Keratinocyte (primary cell): ENCODE data around the gene OVOL1. TPM values are rescaled to one million over a fixed set of nuclear protein-coding genes. Genes with fewer than 3 reads are reported as not detected.

Experiments
- DNase-seq: peaks from one replicate; pipeline ENCODE4 v3.0.0-alpha.2; 2011; ENCODE audit warnings: low read depth, missing footprints, low spot score
- FAIRE-seq: peaks from 2 replicates; lab custom pipeline; 2011; peaks lifted over from hg19 to GRCh38; lab: Jason Lieb, UNC
- H2AFZ ChIP-seq: 2 replicates; pipeline ENCODE4 v1.6.0; 2012; ENCODE audit warnings: low read length, control low read depth, inconsistent platforms; ENCODE audit not compliant: control insufficient read depth
- H3K27ac ChIP-seq: 2 replicates; pipeline ENCODE4 v1.5.1; 2011; ENCODE audit warnings: low read length; ENCODE audit not compliant: control insufficient read depth, insufficient read depth
- H3K27me3 ChIP-seq: 3 replicates; pipeline ENCODE4 v1.6.0; 2011; ENCODE audit warnings: low read length; ENCODE audit not compliant: control insufficient read depth, insufficient read depth; ENCODE audit errors: extremely low read depth
- H3K36me3 ChIP-seq, 2 experiments: 2 replicates in 1 of 2; 3 replicates in 1 of 2; pipeline ENCODE4 v1.5.1; 2011; ENCODE audit warnings: low read length in 2 of 2, mild to moderate bottlenecking in 1 of 2; ENCODE audit not compliant: control insufficient read depth in 2 of 2, insufficient read depth in 2 of 2; ENCODE audit errors: extremely low read depth in 1 of 2
- H3K4me1 ChIP-seq: 3 replicates; pipeline ENCODE4 v1.5.1; 2011; ENCODE audit warnings: low read length; ENCODE audit not compliant: control insufficient read depth, insufficient read depth; ENCODE audit errors: extremely low read depth
- H3K4me2 ChIP-seq: 3 replicates; pipeline ENCODE4 v1.6.0; 2011; ENCODE audit warnings: low read depth, low read length; ENCODE audit not compliant: control insufficient read depth, insufficient read depth; ENCODE audit errors: extremely low read depth
- H3K4me3 ChIP-seq, 3 experiments: fragments of 200-600 bp in 1 of 3; sonication (generic) in 1 of 3; 2 replicates in 2 of 3; 3 replicates in 1 of 3; pipeline ENCODE4 v1.5.1; 2011 to 2016; ENCODE audit warnings: low read length in 3 of 3, mild to moderate bottlenecking in 3 of 3, control low read depth in 2 of 3, inconsistent platforms in 1 of 3, low read depth in 1 of 3, mixed read lengths in 1 of 3, mixed run types in 1 of 3, moderate library complexity in 1 of 3; ENCODE audit not compliant: control insufficient read depth in 2 of 3, insufficient read depth in 2 of 3; ENCODE audit errors: extremely low read depth in 1 of 3
- H3K79me2 ChIP-seq: 2 replicates; pipeline ENCODE4 v1.6.0; 2012; ENCODE audit warnings: low read length; ENCODE audit not compliant: control insufficient read depth, insufficient read depth
- H3K9ac ChIP-seq: 3 replicates; pipeline ENCODE4 v1.6.0; 2011; ENCODE audit warnings: low read length; ENCODE audit not compliant: control insufficient read depth, insufficient read depth; ENCODE audit errors: extremely low read depth
- H3K9me1 ChIP-seq: 3 replicates; pipeline ENCODE4 v1.6.0; 2011; ENCODE audit warnings: low read length; ENCODE audit not compliant: control insufficient read depth, insufficient read depth; ENCODE audit errors: extremely low read depth
- H3K9me3 ChIP-seq: 2 replicates; pipeline ENCODE4 v1.5.1; 2012; ENCODE audit warnings: low read depth, low read length; ENCODE audit not compliant: control insufficient read depth
- H4K20me1 ChIP-seq: 3 replicates; pipeline ENCODE4 v1.6.0; 2011; ENCODE audit warnings: low read length; ENCODE audit not compliant: control insufficient read depth, insufficient read depth; ENCODE audit errors: extremely low read depth
- CTCF ChIP-seq, 3 experiments: IDR thresholded peaks in 1 of 3; conservative IDR thresholded peaks in 1 of 3; optimal IDR thresholded peaks in 1 of 3; 2 replicates in 2 of 3; 3 replicates in 1 of 3; pipeline versions ENCODE3 to v1.5.1; 2011; ENCODE audit warnings: low read length in 3 of 3, mild to moderate bottlenecking in 3 of 3, moderate library complexity in 2 of 3, control low read depth in 1 of 3, inconsistent platforms in 1 of 3; ENCODE audit not compliant: insufficient read depth in 2 of 3; ENCODE audit errors: extremely low read depth in 1 of 3
- EZH2 ChIP-seq: IDR thresholded peaks from one replicate; pipeline ENCODE4 v1.6.1; 2012; ENCODE audit warnings: inconsistent platforms, mild to moderate bottlenecking, low read length, moderate library complexity
- dilution Hi-C: fragments of 300-500 bp; cut with MboI; formaldehyde crosslinking; loops from one replicate; pipeline ENCODE4 v1.7.0; 2020; ENCODE audit warnings: low sequenced_read_pairs; ENCODE audit not compliant: extremely low pct_ligation_motif_present
- polyA plus RNA-seq, 5 experiments: library from polyadenylated mRNA; depleted of rRNA in 3 of 5; stranded (reverse) in 3 of 5; stranded (forward) in 1 of 5; unstranded in 1 of 5; fragments of >200 nt; gene quantifications; 1 replicate in 1 of 5; 2 replicates in 3 of 5; 3 replicates in 1 of 5; pipeline versions ENCODE4 v1.2.1 to v1.2.3, GENCODE V29; 2011 to 2012; ENCODE audit warnings: missing spikeins in 2 of 5, low read depth in 1 of 5, low replicate concordance in 1 of 5

Gene OVOL1
- polyA plus RNA-seq, 1 donor (not counting 4 experiments of a cell fraction or from before 2014, with no cell fraction given) = 7.5 TPM

DNA sequence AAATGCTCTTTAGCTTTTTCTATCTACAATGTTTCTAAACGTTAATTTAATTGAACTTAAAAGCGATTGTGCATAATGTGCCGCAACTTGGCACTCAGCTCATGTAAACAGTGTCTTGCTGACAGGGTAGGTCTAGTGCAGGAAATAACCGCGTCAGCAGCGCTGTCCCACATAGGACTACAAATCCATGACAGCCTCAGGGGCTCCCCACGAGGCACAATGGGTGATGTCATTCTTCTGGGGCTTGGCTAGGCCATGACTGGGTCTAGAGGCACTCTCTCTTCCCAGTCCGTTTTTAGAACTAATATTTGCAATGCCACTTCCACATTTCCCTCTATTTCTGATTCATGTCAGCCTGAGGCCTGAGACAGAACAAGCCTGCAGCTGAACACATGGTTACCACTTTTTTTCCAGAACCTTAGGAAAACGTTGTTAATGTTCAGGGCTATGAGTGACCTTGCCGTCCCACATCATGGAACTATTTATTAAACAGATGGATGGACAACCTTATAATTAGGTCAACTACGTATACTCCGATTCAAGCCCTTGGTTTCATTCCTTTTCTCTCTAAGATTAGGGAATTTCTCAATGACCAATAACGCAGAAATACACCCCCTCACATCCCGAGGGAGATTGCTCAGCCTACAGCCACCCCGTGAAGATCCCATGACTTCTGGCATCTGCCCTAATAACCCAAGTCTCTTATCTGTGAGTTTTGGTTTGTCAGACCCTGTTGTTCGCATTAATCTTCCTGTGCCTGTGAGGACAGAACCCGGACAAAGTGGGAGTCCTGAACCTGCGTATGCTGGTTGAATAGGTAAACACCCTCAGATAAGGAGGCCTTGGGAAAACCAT, 27.5 kb downstream of the OVOL1 start:
- no peak for DNase-seq
- dilution Hi-C loops = no loop called here
- Histone ChIP-seq H3K27me3 (peaks cover 6% of the 10 kb centered on the region), H2AFZ (no peak overlapping the region), H3K9me3 (no peaks in the 10 kb centered on the region), H3K27ac (peak overlapping the region; percentile 2), H3K4me1 (peaks cover 12% of the 10 kb centered on the region), H3K9me1 (no peaks in the 10 kb centered on the region), H3K79me2 (no peaks in the 10 kb centered on the region), H3K36me3 (no peaks in the 10 kb centered on the region), H4K20me1 (no peaks in the 10 kb centered on the region), H3K4me3 (no peak overlapping the region), H3K9ac (no peak overlapping the region), H3K4me2 (peak overlapping the region; percentile 27)
- TF ChIP-seq CTCF (optimal IDR thresholded peaks at IDR 0.05 in 1 of 3, IDR thresholded peaks at IDR 0.05 in 1 of 3, conservative IDR thresholded peaks at IDR 0.05 in 1 of 3; ENCODE audit: extremely low read depth in 1 of 3, insufficient read depth in 2 of 3, low read length in 3 of 3) (no peak), EZH2 (no peak)
- peak; percentile 9 for FAIRE-seq

DNA sequence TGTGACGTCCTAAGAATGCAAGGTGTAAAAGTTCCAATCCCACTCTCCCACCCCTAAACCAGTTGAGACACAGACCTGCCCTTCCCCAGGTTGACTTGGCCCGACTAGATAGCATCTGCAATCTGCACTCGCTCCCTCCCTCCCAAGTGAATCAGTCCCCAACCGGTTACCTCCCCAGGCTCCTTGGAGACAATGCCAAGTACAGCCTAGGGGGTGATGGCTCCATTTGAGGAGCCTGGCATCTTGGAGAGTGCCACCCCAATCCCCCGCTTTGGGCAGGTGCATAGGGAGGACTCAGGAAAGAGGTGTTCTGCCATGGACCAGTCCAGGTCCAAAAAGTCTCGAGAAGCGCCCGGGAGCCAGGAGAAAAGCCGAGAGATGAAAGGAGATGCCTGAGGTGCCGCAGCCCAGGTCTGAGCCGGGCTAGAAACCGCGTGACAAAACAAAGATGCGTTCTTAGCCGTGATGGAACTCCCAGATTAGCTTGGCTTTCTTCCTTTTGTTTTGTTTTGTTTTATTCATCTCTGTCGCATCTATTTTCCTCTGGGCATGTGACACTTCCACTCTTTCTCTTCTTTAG, 28.2 kb downstream of the OVOL1 start:
- no peaks in the 10 kb centered on the region for H4K20me1 ChIP-seq
- DNase-seq = no peak
- H3K4me3 ChIP-seq = no peak overlapping the region
- H3K9me3 ChIP-seq = no peaks in the 10 kb centered on the region
- no peaks in the 10 kb centered on the region for H3K79me2 ChIP-seq
- peaks cover 12% of the 10 kb centered on the region for H3K4me1 ChIP-seq
- H3K27ac ChIP-seq = no peak overlapping the region
- H3K4me2 ChIP-seq = no peak overlapping the region
- H3K36me3 ChIP-seq = no peaks in the 10 kb centered on the region
- TF ChIP-seq EZH2 (no peak), CTCF (optimal IDR thresholded peaks at IDR 0.05 in 1 of 3, IDR thresholded peaks at IDR 0.05 in 1 of 3, conservative IDR thresholded peaks at IDR 0.05 in 1 of 3; ENCODE audit: extremely low read depth in 1 of 3, insufficient read depth in 2 of 3, low read length in 3 of 3) (no peak)
- no peak overlapping the region for H3K9ac ChIP-seq
- H3K9me1 ChIP-seq = no peaks in the 10 kb centered on the region
- H3K27me3 ChIP-seq = no peaks in the 10 kb centered on the region
- dilution Hi-C loops = no loop called here
- H2AFZ ChIP-seq = no peak overlapping the region
- no peak for FAIRE-seq
